Smooth muscle cell (in vitro differentiated cells): ENCODE measurements around the gene RPL4. TPM values are rescaled to one million over a fixed set of nuclear protein-coding genes. Genes with fewer than 3 reads are reported as not detected.

ENCODE experiments used
- DNase-seq: peaks from one replicate; lab custom pipeline; 2025; ENCODE audit not compliant: unreplicated experiment; lab: John Stamatoyannopoulos, UW
- H2AFZ ChIP-seq: fragments of 200-600 bp; sonication (generic); 2 replicates; pipeline ENCODE4 v1.6.0; 2016; ENCODE audit warnings: antibody characterized with exemption, low read depth, mild to moderate bottlenecking
- H3F3A ChIP-seq: fragments of 200-600 bp; sonication (generic); 2 replicates; pipeline ENCODE4 v1.6.0; 2017; ENCODE audit warnings: antibody characterized with exemption, low read depth
- H3K27ac ChIP-seq: fragments of 200-600 bp; sonication (generic); 2 replicates; pipeline ENCODE4 v1.5.1; 2016; ENCODE audit warnings: low read depth, mild to moderate bottlenecking
- H3K27me3 ChIP-seq: fragments of 200-600 bp; sonication (generic); 2 replicates; pipeline ENCODE4 v1.6.1; 2016; ENCODE audit warnings: low read depth, mild to moderate bottlenecking
- H3K36me3 ChIP-seq: fragments of 200-600 bp; sonication (generic); 2 replicates; pipeline ENCODE4 v1.5.1; 2016; ENCODE audit warnings: low read depth
- H3K4me1 ChIP-seq: fragments of 200-600 bp; sonication (generic); 2 replicates; pipeline ENCODE4 v1.5.1; 2016; ENCODE audit warnings: low read depth
- H3K4me2 ChIP-seq: fragments of 200-600 bp; sonication (generic); 2 replicates; pipeline ENCODE4 v1.6.0; 2016; ENCODE audit warnings: mild to moderate bottlenecking
- H3K4me3 ChIP-seq: fragments of 200-600 bp; sonication (generic); 2 replicates; pipeline ENCODE4 v1.5.1; 2016; ENCODE audit warnings: mild to moderate bottlenecking
- H3K79me2 ChIP-seq: fragments of 200-600 bp; sonication (generic); 2 replicates; pipeline ENCODE4 v1.6.0; 2016; ENCODE audit warnings: low read depth, mild to moderate bottlenecking
- H3K9ac ChIP-seq: fragments of 200-600 bp; sonication (generic); 2 replicates; pipeline ENCODE4 v1.6.0; 2016; ENCODE audit warnings: low read depth
- H3K9me3 ChIP-seq: fragments of 200-600 bp; sonication (generic); replicated peaks from 2 replicates; pipeline ENCODE4 v1.5.1; 2016; ENCODE audit warnings: low read depth
- H4K20me1 ChIP-seq: fragments of 200-600 bp; sonication (generic); 2 replicates; pipeline ENCODE4 v1.6.0; 2016; ENCODE audit warnings: low read depth
- CTCF ChIP-seq: fragments of 200-600 bp; sonication (generic); IDR thresholded peaks from 2 replicates; pipeline ENCODE4 v1.5.1; 2017; ENCODE audit warnings: borderline replicate concordance, mild to moderate bottlenecking, antibody characterized with exemption; ENCODE audit not compliant: insufficient read depth, poor library complexity, severe bottlenecking
- WGBS: methylation state at CpG from one replicate; pipeline ENCODE4 v1.1.7; 2016; ENCODE audit warnings: low lambda C conversion rate; 5-methylcytosine and 5-hydroxymethylcytosine counted together
- polyA plus RNA-seq: library from polyadenylated mRNA; unstranded; fragments of >200 nt; fragmentation: Nextera tagmentation; extraction: Ambion mirVana; gene quantifications from 2 replicates; pipeline ENCODE4 v1.2.1, GENCODE V29; 2016
- total RNA-seq: library from RNA; depleted of rRNA; stranded (reverse); fragments of >200 nt; gene quantifications from 2 replicates; pipeline ENCODE4 v1.2.3, GENCODE V29; 2014

Gene RPL4
- total and polyA plus RNA-seq, 2 experiments from 2014 or later: 732 to 3,841 TPM

- Histone ChIP-seq H3K4me3 (no peak overlapping the region), H3K27ac (peak overlapping the region; percentile 24), H3F3A (peaks cover 49% of the 10 kb centered on the region), H2AFZ (no peak overlapping the region), H3K9me3 (no peaks in the 10 kb centered on the region), H3K4me2 (no peak overlapping the region), H3K4me1 (peaks cover 18% of the 10 kb centered on the region), H3K27me3 (no peaks in the 10 kb centered on the region), H3K79me2 (peaks cover 50% of the 10 kb centered on the region), H3K36me3 (peaks cover 30% of the 10 kb centered on the region), H3K9ac (no peak overlapping the region), H4K20me1 (peaks cover 56% of the 10 kb centered on the region)
- no peak for TF ChIP-seq CTCF
- 84% methylated on average over 3 of the region's 3 CpGs for WGBS
- no peak for DNase-seq
Measured at GRCh38 chr15:66498501-66499386, 5.9 kb downstream of the RPL4 start.

- DNase-seq: peak; percentile 86
- Histone ChIP-seq H3K36me3 (peaks cover 30% of the 10 kb centered on the region), H2AFZ (no peak within 1 kb of the TSS), H3K9ac (peak within 1 kb of the TSS; percentile 81), H3K79me2 (peaks cover 40% of the 10 kb centered on the region), H3F3A (peaks cover 45% of the 10 kb centered on the region), H3K9me3 (no peaks in the 10 kb centered on the region), H3K4me2 (peak within 1 kb of the TSS; percentile 93), H3K4me3 (peak within 1 kb of the TSS; percentile 75), H4K20me1 (peaks cover 47% of the 10 kb centered on the region), H3K27ac (peak within 1 kb of the TSS; percentile 83), H3K4me1 (peaks cover 9% of the 10 kb centered on the region), H3K27me3 (no peaks in the 10 kb centered on the region)
- peak; percentile 98 for TF ChIP-seq CTCF
- 10% methylated on average over 43 of the region's 43 CpGs for WGBS
Measured at GRCh38 chr15:66497502-66498455, 6.9 kb downstream of the RPL4 start, which contains the start of gene SNAPC5. TSS of gene SNAPC5 (minus strand) at chr15:66497762. CDS start at chr15:66497731, 31 bp downstream.

DNA sequence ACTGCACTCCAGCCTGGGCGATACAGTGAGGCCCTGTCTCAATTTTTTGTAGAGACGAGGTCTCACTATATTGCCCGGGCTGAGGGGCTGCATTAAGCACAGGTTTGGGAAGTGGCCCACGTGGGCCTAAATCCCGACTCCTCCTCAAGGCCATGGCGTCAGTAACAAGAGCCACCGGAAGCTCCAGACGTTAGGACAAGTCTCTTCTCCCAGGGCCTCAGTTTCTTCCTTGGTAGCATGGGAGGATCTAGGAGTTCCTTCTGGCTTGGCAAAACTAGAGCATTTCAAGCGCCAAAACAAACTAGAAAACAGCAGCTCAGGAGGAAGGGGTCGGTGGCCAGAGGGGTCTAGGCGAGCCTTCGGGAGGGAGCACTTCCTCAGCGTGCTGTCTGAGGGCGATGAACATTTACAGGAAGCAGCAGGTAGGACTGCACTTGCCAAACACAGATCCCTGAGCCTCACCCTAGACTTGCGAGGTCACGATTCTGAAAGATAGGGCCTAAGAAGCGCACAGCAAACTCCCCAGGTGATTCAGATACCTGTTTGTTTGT, 7.6 kb downstream of the RPL4 start:
- Histone ChIP-seq H3F3A (peaks cover 39% of the 10 kb centered on the region), H3K4me1 (peaks cover 1% of the 10 kb centered on the region), H3K9me3 (no peaks in the 10 kb centered on the region), H3K36me3 (peaks cover 26% of the 10 kb centered on the region), H4K20me1 (peaks cover 39% of the 10 kb centered on the region), H3K4me2 (peak overlapping the region; percentile 93), H3K27ac (peak overlapping the region; percentile 83), H3K79me2 (peaks cover 32% of the 10 kb centered on the region), H3K27me3 (no peaks in the 10 kb centered on the region), H2AFZ (no peak overlapping the region), H3K4me3 (peak overlapping the region; percentile 75), H3K9ac (peak overlapping the region; percentile 81)
- 43% methylated on average over 17 of the region's 17 CpGs for WGBS
- no peak for TF ChIP-seq CTCF
- DNase-seq: no peak
